Nasal cavity respiratory epithelium epithelial cell of viscerocranial mucosa (primary cell): Measurements from ENCODE around the gene SPINDOC. TPM values are rescaled to one million over a fixed set of nuclear protein-coding genes. Genes with fewer than 3 reads are reported as not detected.

Source experiments
- total RNA-seq: library from RNA; depleted of rRNA; stranded (reverse); fragments of >200 nt; gene quantifications from 2 replicates; pipeline ENCODE4 v1.2.3, GENCODE V29; 2014

Gene SPINDOC, protein sequence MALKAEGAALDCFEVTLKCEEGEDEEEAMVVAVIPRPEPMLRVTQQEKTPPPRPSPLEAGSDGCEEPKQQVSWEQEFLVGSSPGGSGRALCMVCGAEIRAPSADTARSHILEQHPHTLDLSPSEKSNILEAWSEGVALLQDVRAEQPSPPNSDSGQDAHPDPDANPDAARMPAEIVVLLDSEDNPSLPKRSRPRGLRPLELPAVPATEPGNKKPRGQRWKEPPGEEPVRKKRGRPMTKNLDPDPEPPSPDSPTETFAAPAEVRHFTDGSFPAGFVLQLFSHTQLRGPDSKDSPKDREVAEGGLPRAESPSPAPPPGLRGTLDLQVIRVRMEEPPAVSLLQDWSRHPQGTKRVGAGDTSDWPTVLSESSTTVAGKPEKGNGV
- 4.4 and 11.0 TPM in 2 replicates for total RNA-seq

GRCh38 chr11:63813035-63813562 is at the start of gene SPINDOC:
Gene SPINDOC (plus strand): TSS chr11:63813456. CDS start chr11:63813687, 231 bp downstream.

DNA sequence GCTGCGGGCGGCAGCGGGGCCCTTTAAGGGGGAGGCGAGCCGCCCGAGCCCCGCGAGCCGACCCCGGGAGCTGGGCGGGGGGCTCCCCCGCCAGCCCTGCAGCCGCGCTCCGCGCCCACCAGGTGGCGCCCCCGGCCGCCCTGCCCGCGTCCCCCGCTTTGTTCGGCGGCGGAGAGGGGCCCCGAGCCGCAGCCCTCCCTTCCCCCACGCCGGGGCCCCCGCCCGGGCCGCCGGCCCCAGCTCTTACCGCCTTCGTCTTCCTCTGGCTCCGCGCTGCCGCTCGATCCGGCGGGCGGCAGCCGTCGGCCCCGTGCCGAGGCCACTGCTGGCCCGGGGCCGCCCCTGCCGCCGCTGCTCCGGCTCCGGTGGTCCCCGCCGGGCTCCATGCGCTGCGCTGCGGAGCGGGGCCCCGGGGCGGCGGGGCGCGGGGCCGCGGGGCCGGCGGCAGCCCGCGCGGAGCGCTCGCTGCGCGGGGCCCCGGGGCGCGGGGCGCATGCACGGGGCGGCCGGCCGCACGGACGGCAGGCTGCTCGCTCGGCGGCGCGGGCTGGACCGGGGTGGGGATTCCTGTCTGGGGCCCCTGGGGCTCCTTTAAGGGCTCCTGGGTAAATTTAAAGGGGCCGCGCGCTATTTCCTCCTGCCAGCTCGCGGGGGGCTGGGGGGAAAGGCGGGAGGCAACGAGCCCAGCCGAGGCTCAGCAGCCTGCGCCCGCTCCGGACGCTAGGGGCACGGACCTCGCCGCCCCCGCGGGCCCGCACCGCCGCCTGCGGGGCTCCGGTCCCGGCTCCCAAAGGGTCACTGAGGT is 44.8 kb upstream of the SPINDOC start, which contains the start of gene ZFTA:
TSS of gene ZFTA (minus strand) at position 539 of the 805 bp plus-strand sequence. CDS start at position 386, 153 bp downstream.

DNA sequence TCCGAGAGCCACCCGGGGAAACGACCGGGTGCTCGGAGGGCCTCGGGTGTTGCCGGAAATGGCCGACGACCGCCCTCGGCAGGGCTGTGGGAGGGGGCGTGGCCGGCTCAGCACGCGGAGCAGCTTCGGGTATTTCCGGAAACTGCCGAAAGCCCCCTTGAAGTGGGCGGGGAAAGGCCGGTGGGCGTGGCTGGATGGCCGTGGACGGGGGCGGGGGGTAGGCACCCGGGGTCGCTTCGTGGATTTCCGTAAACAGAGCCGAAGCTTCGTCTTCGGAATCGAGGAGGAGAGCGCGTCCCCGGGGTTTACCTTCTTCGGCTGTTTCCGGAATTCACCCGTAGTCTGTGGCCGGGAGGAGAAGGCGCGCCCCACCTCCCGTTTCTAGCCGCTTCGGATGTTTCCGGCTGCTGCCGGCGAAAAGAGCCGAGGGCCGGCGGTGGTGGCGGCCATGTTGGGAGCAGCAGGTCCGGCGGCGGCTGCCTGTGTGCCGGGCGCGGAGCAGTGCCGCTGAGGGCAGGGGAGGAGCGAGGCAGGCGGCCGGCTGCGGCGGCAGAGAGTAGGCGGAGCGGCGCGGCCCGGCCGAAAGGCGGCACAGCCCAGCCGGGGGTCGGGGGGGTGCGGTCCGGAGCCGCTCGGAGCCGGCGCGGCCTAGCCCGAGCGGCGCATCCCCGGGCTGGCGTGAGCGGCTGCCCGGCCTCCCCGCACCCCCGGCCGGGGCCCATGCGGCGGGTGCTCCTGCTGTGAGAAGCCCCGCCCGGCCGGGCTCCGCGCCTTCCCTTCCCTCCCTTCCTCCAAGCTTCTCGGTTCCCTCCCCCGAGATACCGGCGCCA is 25.6 kb downstream of the SPINDOC start, which contains the start of gene MARK2:
TSS of gene MARK2 (plus strand) at position 433 of the 830 bp plus-strand sequence. CDS start at position 830, 397 bp downstream.

Other genes starting within 250 kb of the SPINDOC start
- 0.28 and 5.8 TPM in 2 replicates for gene PLAAT3, start 199.0 kb upstream of the SPINDOC start, total RNA-seq
- gene ATL3, start 142.1 kb upstream of the SPINDOC start, total RNA-seq: 93.1 and 99.5 TPM in 2 replicates
- gene RTN3, start 132.0 kb upstream of the SPINDOC start, total RNA-seq: 34.2 and 62.9 TPM in 2 replicates
- 2.1 and 7.3 TPM in 2 replicates for gene ZFTA, start 44.7 kb upstream of the SPINDOC start, total RNA-seq
- 19.5 and 44.6 TPM in 2 replicates for gene MARK2, start 25.7 kb downstream of the SPINDOC start, total RNA-seq
- 1.7 and 4.7 TPM in 2 replicates for gene RCOR2, start 103.7 kb downstream of the SPINDOC start, total RNA-seq
- gene NAA40, start 125.5 kb downstream of the SPINDOC start, total RNA-seq: 4.8 and 13.0 TPM in 2 replicates
- 221 and 307 TPM in 2 replicates for gene COX8A, start 161.2 kb downstream of the SPINDOC start, total RNA-seq
- gene OTUB1, start 173.0 kb downstream of the SPINDOC start, total RNA-seq: 43.6 and 44.1 TPM in 2 replicates
- gene FLRT1, start 222.5 kb downstream of the SPINDOC start, total RNA-seq: 0.14 and 0.34 TPM in 2 replicates